Heart right ventricle (tissue), 16 donors: ENCODE data around the gene DZIP3. TPM values are rescaled to one million over a fixed set of nuclear protein-coding genes. Genes with fewer than 3 reads are reported as not detected.

ENCODE experiments used
- ATAC-seq, 8 donors: fragments of 200-7000 bp; cut with Tn5 transposase; one replicate each; pipeline ENCODE4 v1.9.1; 2020; ENCODE audit warnings: mild to moderate bottlenecking in 8 of 8, moderate library complexity in 8 of 8, moderate number of reproducible peaks in 1 of 8
- DNase-seq, 2 donors: peaks; one replicate each; pipeline ENCODE4 v3.0.0-alpha.2; 2020
- H3K27ac ChIP-seq, 10 donors: fragments of 200-600 bp; sonication (generic) in 2 of 10; one replicate each; pipeline versions ENCODE4 v1.5.0 to v1.8.0; 2020 to 2022; ENCODE audit warnings: mild to moderate bottlenecking in 3 of 10
- H3K27me3 ChIP-seq, 7 donors: fragments of 200-600 bp; one replicate each; pipeline ENCODE4 v1.8.0; 2021 to 2022; ENCODE audit warnings: mild to moderate bottlenecking in 2 of 7
- H3K36me3 ChIP-seq, 9 donors: fragments of 200-600 bp; sonication (generic) in 1 of 9; one replicate each; pipeline versions ENCODE4 v1.5.0 to v1.8.0; 2020 to 2022; ENCODE audit warnings: mild to moderate bottlenecking in 2 of 9
- H3K4me1 ChIP-seq, 9 donors: fragments of 200-600 bp; sonication (generic) in 1 of 9; one replicate each; pipeline versions ENCODE4 v1.5.0 to v1.8.0; 2020 to 2022; ENCODE audit warnings: mild to moderate bottlenecking in 4 of 9
- H3K4me3 ChIP-seq, 10 donors: fragments of 200-600 bp; sonication (generic) in 2 of 10; one replicate each; pipeline versions ENCODE4 v1.5.0 to v1.8.0; 2020 to 2022; ENCODE audit warnings: mild to moderate bottlenecking in 7 of 10, moderate library complexity in 2 of 10
- H3K9me3 ChIP-seq, 11 donors: fragments of 200-600 bp in 10 of 11; sonication (generic) in 2 of 11; one replicate each; pipeline versions ENCODE4 v1.5.0 to v1.8.0; 2013 to 2022; ENCODE audit warnings: mild to moderate bottlenecking in 2 of 11, control low read depth in 1 of 11, moderate library complexity in 1 of 11
- WGBS, 2 donors: extraction: QIAGEN DNeasy Blood & Tissue Kit; methylation state at CpG; one replicate each; pipeline ENCODE4 v1.1.7; 2013; ENCODE audit warnings: inconsistent platforms in 1 of 2; 5-methylcytosine and 5-hydroxymethylcytosine counted together
- intact Hi-C, 10 donors: fragments of 100-400 bp; cut with DNase I; formaldehyde crosslinking; loops; one replicate each; pipeline versions ENCODE4 v1.11.1 to v1.14.2; 2022
- polyA plus RNA-seq, 2 donors: library from polyadenylated mRNA; stranded (reverse); fragments of 200-250 nt; gene quantifications; one replicate each; pipeline ENCODE4 v1.2.3, GENCODE V29; 2013
- total RNA-seq, 10 donors: library from RNA; stranded (reverse); fragmentation: NEBNext Ultra II Directional in 3 of 10; extraction: Animal tissue kit (Norgen Biotek cat#: 25700) in 3 of 10; gene quantifications; one replicate each; pipeline versions ENCODE4 v1.2.1 to v1.2.4, GENCODE V29; 2021 to 2023
- TF ChIP-seq, protein P1 (sequence below), 9 donors: fragments of 200-600 bp; sonication (generic) in 2 of 9; IDR thresholded peaks; one replicate each; pipeline versions ENCODE4 v1.5.0 to v1.8.0; 2021 to 2022; ENCODE audit warnings: antibody characterized with exemption in 9 of 9, mild to moderate bottlenecking in 5 of 9, moderate library complexity in 1 of 9
- donor health status: Arrhythmogenic right ventricular cardiomyopathy.
- donor health status: ischemic (EF 13 %, LVEDD 7.1; RV severe dilation, severe dysfunction).
- donor health status: healthy with polysubstance abuse.
- donor health status: DM: no; HTN: yes; CAD: no.
- donor health status: DM: no; HTN: no; CAD: no.
- donor health status: ischemic (EF 25% LVEDD 6.9; RV normal size, moderate dysfunction).
- donor health status: ischemic (EF 25% LVEDD 5.7; RV mildly dilated, moderate dysfunction).
- donor health status: healthy.
- donor health status: DM: yes; HTN: yes; CAD: no.
- donor health status: Ischemic cardiomyopathy.
- donor health status: ischemic (EF 35%, LVEDD 5.7; RV mildly dilated, moderate dysfunction).
- donor health status: nonischemic (EF 11% LVEDD 7.7; RV severe dilation, severe dysfunction).
- donor health status: DM: yes; HTN: yes; CAD: no.
- donor health status: PGD.
- donor health status: ischemic (EF 29% LVEDD 5.4; RV normal size, mild dysfunction).
- donor health status: nonischemic (EF 23%, LVEDD 6.1; RV moderate dilation, normal function).

DZIP3 gene
- total and polyA plus RNA-seq, 12 donors, result 3.0 to 29.0 (median 18.0) TPM

DNA sequence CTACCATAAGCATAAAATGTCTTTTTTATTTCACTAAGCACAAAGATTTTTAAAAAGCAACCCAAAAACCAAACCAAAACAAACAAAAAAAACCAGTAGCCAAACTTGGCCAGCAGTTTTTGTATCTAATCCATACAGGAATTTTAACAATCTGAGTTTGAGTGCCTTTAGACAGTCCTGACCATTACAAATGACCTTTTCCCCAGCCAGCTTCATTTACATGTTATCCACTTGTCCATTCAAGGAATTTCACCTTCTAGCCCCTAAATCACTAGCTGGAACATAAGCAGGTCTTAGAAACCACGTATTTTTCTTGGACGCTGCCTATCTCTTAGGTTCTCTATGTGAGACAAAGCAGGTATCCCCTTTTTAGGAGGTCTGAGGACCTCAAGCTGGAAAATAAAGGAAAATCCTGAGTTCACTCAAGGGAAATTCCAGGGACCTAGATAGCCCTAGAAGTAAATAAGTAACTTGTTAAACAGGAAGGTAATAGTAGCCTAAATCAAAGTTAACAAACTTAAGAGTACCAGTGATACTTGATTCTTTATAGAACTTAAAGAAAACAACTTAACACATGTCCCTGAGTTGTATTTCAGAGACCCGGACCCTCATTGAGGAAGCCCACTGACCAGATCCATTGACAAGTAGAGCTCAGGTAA, 34.5 kb upstream of the DZIP3 start:
- TF ChIP-seq, protein P1, sequence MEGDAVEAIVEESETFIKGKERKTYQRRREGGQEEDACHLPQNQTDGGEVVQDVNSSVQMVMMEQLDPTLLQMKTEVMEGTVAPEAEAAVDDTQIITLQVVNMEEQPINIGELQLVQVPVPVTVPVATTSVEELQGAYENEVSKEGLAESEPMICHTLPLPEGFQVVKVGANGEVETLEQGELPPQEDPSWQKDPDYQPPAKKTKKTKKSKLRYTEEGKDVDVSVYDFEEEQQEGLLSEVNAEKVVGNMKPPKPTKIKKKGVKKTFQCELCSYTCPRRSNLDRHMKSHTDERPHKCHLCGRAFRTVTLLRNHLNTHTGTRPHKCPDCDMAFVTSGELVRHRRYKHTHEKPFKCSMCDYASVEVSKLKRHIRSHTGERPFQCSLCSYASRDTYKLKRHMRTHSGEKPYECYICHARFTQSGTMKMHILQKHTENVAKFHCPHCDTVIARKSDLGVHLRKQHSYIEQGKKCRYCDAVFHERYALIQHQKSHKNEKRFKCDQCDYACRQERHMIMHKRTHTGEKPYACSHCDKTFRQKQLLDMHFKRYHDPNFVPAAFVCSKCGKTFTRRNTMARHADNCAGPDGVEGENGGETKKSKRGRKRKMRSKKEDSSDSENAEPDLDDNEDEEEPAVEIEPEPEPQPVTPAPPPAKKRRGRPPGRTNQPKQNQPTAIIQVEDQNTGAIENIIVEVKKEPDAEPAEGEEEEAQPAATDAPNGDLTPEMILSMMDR (IDR thresholded peaks at IDR 0.05), result no peak
- intact Hi-C loops, result loop anchor here in 3 of 10 donors (5.0 kb wide), 2 partner anchors 43 to 63 kb away; partner anchors contain the start of gene MYH15 (in 1 of the 3)
- Histone ChIP-seq H3K9me3 (no peaks in the 10 kb centered on the region), H3K36me3 (peaks cover 0 to 67% (median 0%) of the 10 kb centered on the region in 9 donors), H3K4me1 (peaks cover 0 to 24% (median 0%) of the 10 kb centered on the region in 9 donors), H3K27ac (no peak overlapping the region), H3K4me3 (no peak overlapping the region), H3K27me3 (no peaks in the 10 kb centered on the region)
- ATAC-seq, result peak in 1 of 8 donors; percentile 13
- 59 to 65% methylated on average over 3 of the region's 3 CpGs for WGBS, 2 donors
- DNase-seq, result no peak

DNA sequence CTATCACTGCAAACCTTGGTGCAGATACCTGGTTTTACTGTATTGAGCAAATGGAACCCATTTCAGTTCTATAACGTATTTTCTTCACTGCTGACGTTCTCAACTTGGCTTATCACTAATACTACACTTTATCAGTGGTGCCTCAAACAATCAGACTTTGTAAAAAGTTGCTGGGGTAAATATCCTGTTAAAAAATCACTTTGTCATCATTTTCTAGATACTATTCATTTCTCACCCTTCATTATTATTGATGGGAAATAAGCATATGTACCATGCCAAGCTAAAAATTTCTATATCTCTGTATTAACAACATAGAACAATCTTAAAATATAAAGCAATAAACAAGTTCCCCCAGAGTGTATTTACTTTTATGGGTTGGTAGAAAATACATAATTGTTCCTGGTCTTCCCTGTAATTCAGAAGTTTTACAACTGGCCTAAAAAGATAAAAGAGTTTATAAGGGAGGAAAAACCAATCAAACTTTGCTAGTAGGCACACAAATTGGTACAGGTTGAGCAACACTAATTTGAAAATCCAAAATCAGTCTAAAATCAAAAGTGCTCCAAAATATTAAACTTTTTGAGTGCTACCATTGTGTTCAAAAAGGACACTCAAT, 33.4 kb upstream of the DZIP3 start:
- 73 to 79% methylated on average over 2 of the region's 2 CpGs for WGBS, 2 donors
- TF ChIP-seq, protein P1 (IDR thresholded peaks at IDR 0.05), result no peak
- peaks cover 0 to 69% (median 0%) of the 10 kb centered on the region in 9 donors for H3K36me3 ChIP-seq
- ATAC-seq (no peak), DNase-seq (no peak)
- intact Hi-C loops, result no loop called here
- H3K4me1 ChIP-seq, result peaks cover 0 to 24% (median 0%) of the 10 kb centered on the region in 9 donors
- H3K27me3 ChIP-seq, result no peaks in the 10 kb centered on the region
- H3K9me3 ChIP-seq, result no peaks in the 10 kb centered on the region
- H3K4me3 ChIP-seq, result no peak overlapping the region
- no peak overlapping the region for H3K27ac ChIP-seq

- H3K9me3 ChIP-seq, result no peaks in the 10 kb centered on the region
- H3K36me3 ChIP-seq, result peaks cover 0 to 51% (median 0%) of the 10 kb centered on the region in 9 donors
- no peak overlapping the region for H3K27ac ChIP-seq
- DNase-seq (no peak), ATAC-seq (no peak)
- H3K4me1 ChIP-seq, result no peaks in the 10 kb centered on the region
- H3K27me3 ChIP-seq, result no peaks in the 10 kb centered on the region
- TF ChIP-seq, protein P1 (IDR thresholded peaks at IDR 0.05), result no peak
- intact Hi-C loops, result no loop called here
- H3K4me3 ChIP-seq, result no peak overlapping the region
- WGBS, 2 donors, result 89 to 90% methylated on average over 2 of the region's 2 CpGs
Measured at GRCh38 chr3:108562565-108562964, 27.0 kb upstream of the DZIP3 start.

- intact Hi-C loops, result no loop called here
- H3K4me3 ChIP-seq, result no peak overlapping the region
- H3K36me3 ChIP-seq, result peaks cover 0 to 34% (median 0%) of the 10 kb centered on the region in 9 donors
Measured at GRCh38 chr3:108564564-108564963, 25.0 kb upstream of the DZIP3 start.

More at GRCh38 chr3:108564564-108564963, 25.0 kb upstream of the DZIP3 start:
- Histone ChIP-seq H3K4me1 (no peaks in the 10 kb centered on the region), H3K27ac (no peak overlapping the region), H3K9me3 (no peaks in the 10 kb centered on the region), H3K27me3 (no peaks in the 10 kb centered on the region)
- TF ChIP-seq, protein P1 (IDR thresholded peaks at IDR 0.05), result no peak
- no peak for ATAC-seq
- no peak for DNase-seq
